Epithelial cell of prostate (primary cell): Measurements from ENCODE around the gene PARD6A.

ENCODE experiments used
- DNase-seq: peaks from one replicate; pipeline ENCODE4 v3.0.0-alpha.2; 2011; ENCODE audit warnings: low read depth, low spot score
- H3K27ac ChIP-seq: fragments of 450-650 bp; 2 replicates; pipeline ENCODE4 v1.5.1; 2017; ENCODE audit warnings: mild to moderate bottlenecking

PARD6A gene

GRCh38 chr16:67660564-67661028, at the start of gene PARD6A:
Gene PARD6A, plus strand, starts transcription at chr16:67660960. Its CDS starts 79 bp downstream, at chr16:67661039.
- DNase-seq: peak; percentile 41

GRCh38 chr16:67613808-67614207, 47.0 kb upstream of the PARD6A start:
- no peak for DNase-seq

More at GRCh38 chr16:67660564-67661028, at the start of gene PARD6A:
- H3K27ac ChIP-seq: peak within 1 kb of the TSS; percentile 60

GRCh38 chr16:67628216-67628615, 32.5 kb upstream of the PARD6A start:
- DNase-seq: no peak
- no peak overlapping the region for H3K27ac ChIP-seq

More at GRCh38 chr16:67613808-67614207, 47.0 kb upstream of the PARD6A start:
- no peak overlapping the region for H3K27ac ChIP-seq

GRCh38 chr16:67632415-67633172, 28.2 kb upstream of the PARD6A start:
- H3K27ac ChIP-seq: no peak overlapping the region
- no peak for DNase-seq

GRCh38 chr16:67636713-67637112, 24.0 kb upstream of the PARD6A start:
- no peak overlapping the region for H3K27ac ChIP-seq
- DNase-seq: no peak

GRCh38 chr16:67637625-67638024, 23.1 kb upstream of the PARD6A start:
- no peak for DNase-seq
- H3K27ac ChIP-seq: no peak overlapping the region

- H3K27ac ChIP-seq: no peak overlapping the region
- DNase-seq: peak; percentile 37
Observed at GRCh38 chr16:67641779-67642708, 18.7 kb upstream of the PARD6A start.

GRCh38 chr16:67644038-67644437, 16.7 kb upstream of the PARD6A start:
- H3K27ac ChIP-seq: no peak overlapping the region
- no peak for DNase-seq

GRCh38 chr16:67645397-67646121, 15.2 kb upstream of the PARD6A start:
- no peak for DNase-seq
- no peak overlapping the region for H3K27ac ChIP-seq

GRCh38 chr16:67647111-67647651, 13.6 kb upstream of the PARD6A start:
- no peak for DNase-seq
- no peak overlapping the region for H3K27ac ChIP-seq

GRCh38 chr16:67647681-67648080, 13.1 kb upstream of the PARD6A start:
- H3K27ac ChIP-seq: no peak overlapping the region
- no peak for DNase-seq

GRCh38 chr16:67648088-67648763, 12.5 kb upstream of the PARD6A start:
- no peak overlapping the region for H3K27ac ChIP-seq
- DNase-seq: no peak

- H3K27ac ChIP-seq: no peak overlapping the region
- DNase-seq: no peak
Observed at GRCh38 chr16:67648764-67649407, 11.9 kb upstream of the PARD6A start.

GRCh38 chr16:67649494-67649931, 11.2 kb upstream of the PARD6A start:
- H3K27ac ChIP-seq: no peak overlapping the region
- DNase-seq: no peak

- H3K27ac ChIP-seq: no peak overlapping the region
- DNase-seq: no peak
Observed at GRCh38 chr16:67650023-67650422, 10.7 kb upstream of the PARD6A start.

- no peak for DNase-seq
- no peak overlapping the region for H3K27ac ChIP-seq
Observed at GRCh38 chr16:67651039-67651438, 9.7 kb upstream of the PARD6A start.

GRCh38 chr16:67651847-67652246, 8.9 kb upstream of the PARD6A start:
- H3K27ac ChIP-seq: no peak overlapping the region

GRCh38 chr16:67652578-67653127, 8.1 kb upstream of the PARD6A start:
- DNase-seq: no peak
- H3K27ac ChIP-seq: no peak overlapping the region

More at GRCh38 chr16:67651847-67652246, 8.9 kb upstream of the PARD6A start:
- no peak for DNase-seq
